COLO668 (cell line): ENCODE results near the gene TPO.
"Not testable (repeated sequence)": the region's sequence is repeated elsewhere in the genome, so short reads cannot be mapped to it uniquely, and the experiment has no call there.

Experiments used
- DNase-seq: peaks from one replicate; lab custom pipeline; 2025; ENCODE audit not compliant: unreplicated experiment; lab: John Stamatoyannopoulos, UW

TPO gene

DNA sequence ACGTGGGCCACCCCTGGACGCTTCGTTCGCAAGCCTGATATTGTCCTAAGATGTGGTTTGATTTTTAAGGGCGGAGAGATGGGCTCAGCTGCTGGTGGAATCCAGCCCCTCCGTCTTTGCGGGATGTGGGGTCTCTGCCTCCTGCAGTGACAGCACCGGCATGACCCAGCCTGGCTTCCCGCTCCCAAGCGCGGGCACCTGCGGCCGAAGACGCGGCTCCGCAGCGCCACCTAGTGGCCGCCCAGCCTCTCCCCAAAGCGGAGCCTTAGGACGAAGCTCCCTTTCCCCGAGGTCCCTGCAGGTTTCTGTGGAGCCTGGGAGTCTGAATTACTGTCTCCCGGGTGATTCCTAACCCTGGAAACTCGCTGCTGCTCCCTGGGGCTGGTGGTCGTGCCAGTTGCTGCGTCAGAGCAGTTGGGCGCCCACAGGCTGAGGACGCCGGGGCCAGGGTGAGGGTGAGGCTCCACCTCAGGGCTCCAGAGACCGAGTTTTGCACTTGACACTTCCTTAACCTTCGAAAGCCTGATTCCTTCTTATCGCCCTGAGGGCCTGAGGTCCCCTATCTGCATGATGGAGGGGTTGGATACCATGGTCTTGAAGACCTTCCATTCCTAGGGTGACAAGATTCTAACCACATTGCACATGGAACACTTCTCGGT, 137.5 kb downstream of the TPO start:
- peak; percentile 52 for DNase-seq

DNA sequence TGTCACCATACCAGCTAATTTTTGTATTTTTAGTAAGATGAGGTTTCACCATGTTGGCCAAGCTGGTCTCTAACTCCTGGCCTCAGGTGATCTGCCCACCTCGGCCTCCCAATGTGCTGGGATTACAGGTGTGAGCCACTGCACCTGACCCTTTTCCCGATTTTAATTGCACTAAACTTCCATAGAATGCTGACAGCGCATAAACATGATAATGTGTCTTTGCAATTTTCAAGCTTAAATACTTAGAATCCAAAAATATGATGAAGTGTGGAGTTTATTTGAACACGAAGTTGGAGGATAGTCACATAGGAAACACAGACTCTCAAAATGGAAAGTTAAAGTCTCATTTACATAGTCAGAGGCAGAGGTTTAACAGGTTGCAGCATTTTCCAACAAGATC, 138.6 kb downstream of the TPO start:
- no peak for DNase-seq

GRCh38 chr2:1552611-1553010, 139.3 kb downstream of the TPO start:
- no peak for DNase-seq

DNA sequence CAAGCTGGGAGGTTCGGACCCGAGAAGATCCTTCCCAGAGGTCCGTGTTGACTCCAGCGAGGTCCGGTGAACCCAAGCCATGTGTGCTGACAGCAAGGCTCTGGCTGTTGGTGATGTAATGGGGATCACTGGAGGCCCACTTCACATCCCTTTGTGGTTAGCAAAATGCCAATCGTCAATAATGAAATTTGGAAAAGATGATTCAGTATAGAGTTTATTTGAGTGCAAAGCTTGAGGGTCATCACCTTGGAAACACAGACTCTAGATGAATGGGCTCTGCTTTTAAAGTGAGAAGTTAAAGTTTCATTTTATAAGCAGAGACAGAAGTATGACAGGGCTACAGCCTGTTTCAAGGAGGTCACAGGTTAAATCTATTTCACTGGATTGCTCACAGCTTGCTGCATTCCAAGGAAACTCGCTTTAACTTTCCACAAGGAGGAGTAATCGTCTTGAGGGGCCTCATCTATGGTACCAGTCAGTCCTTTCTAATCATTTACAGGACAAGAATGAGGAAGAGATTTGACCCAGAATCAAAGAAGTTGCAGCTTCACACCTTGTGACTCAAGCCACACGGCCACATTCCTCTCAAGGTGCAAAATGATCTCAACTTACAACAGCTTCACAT, 140.5 kb downstream of the TPO start:
- no peak for DNase-seq

GRCh38 chr2:1556286-1556685, 143.0 kb downstream of the TPO start:
- no peak for DNase-seq

DNA sequence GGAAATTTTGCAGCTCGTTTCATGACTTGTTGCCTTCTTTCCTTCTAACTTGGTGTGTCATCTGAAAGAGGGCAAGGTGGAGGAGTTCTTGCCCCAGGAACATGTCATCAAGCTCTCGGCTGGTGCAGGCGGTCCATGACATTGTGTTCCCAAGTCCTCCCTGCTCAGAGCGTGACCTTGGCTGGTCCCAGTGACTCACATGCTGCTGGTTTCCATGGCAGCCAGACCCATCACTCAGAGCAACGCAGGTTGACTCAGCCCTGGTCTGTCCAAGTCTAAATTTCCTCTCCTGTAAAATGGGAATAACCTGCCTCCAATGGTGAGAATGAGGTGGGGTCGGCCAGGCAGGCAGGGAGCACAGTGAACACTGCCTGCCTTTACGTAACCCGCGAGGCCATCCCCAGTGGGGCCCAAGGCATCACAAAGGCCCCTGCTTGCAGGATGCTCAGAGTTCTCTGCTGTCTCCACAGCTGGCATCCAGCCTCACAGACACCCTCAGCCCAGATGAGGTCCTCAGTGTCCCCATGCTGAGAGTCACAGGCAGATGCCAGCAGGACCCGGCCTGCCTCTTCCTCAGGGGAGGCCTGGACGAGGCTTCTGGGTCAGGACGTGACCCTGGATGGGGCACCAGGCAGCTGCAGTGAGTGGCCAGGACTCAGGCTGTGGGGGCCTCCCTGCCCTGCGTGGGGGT, 143.7 kb downstream of the TPO start:
- no peak for DNase-seq

DNA sequence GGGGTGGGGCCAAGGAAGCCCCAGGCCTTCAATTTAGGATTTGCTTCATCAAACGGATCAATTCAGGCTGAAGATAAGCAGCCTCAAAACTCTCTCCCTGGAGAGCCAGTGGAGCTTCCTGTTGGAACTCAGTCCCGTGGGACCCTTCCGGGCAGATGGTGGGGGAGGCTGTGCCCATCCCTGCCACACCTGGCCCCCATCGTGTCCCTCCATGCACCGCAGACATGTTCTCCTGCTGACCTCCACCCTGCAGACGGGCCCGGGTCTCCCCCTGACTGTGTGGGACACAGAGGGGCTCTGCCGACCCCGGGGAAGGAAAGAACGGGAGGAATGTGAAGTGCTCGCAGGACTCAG, 144.2 kb downstream of the TPO start:
- no peak for DNase-seq

DNA sequence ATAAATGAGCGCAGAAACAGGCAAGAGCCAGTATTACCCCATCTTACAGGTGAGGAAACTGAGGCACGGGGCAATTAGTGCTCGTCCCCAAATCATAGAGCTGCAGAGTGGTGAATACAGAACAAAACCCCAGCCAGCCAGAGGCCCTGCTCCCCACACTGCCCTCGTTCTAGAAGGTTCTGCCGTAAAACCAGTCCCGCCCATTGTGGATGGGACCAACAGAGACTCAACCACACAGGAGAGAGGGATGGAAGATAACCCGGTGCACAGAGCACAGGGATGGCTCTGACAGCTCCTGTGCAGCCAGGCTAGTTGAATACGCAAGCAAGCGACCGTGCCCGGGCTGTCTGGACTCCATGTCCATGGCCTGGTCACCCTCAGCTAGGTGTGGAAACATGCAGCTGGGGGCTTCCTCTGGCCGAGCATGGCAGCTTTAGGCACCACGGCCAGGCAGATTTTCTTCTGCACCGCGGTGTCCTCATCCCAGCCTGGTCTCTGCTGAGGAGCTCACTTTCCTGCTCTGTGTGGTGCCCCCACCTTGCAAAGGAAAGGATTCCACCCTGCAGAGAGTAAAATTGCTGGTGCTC, 146.4 kb downstream of the TPO start:
- no peak for DNase-seq

- DNase-seq: no peak
Observed at GRCh38 chr2:1561259-1561658, 148.0 kb downstream of the TPO start.

DNA sequence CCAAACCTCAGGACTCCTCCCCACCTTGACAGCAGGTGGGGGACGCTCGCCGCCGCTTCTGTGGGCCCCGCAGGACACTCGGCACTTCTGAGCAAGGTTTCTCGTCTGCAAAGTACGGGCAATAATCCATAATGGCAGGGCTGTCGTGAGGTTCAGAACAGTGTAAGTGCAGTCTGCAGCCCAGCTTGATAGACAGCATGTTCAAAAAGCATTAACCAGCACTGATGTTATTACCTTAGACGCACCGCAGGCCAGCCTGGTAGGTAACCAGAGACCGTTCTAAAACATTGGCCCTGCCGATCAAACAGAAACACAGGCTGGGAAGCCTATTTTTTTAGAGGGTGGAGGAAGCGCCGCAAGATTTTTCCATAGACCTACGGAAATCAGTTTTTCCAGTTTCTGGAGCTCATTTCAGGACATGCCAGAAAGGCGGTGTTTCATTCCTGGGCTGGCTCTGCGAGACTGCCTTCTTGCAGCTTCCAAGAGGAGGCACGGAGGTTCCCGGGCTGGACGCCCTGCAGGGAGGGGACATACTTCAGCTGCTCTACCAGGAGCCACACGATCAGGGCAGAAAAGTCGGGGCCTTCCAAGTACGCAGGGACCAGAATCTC, 148.7 kb downstream of the TPO start:
- DNase-seq: no peak

DNA sequence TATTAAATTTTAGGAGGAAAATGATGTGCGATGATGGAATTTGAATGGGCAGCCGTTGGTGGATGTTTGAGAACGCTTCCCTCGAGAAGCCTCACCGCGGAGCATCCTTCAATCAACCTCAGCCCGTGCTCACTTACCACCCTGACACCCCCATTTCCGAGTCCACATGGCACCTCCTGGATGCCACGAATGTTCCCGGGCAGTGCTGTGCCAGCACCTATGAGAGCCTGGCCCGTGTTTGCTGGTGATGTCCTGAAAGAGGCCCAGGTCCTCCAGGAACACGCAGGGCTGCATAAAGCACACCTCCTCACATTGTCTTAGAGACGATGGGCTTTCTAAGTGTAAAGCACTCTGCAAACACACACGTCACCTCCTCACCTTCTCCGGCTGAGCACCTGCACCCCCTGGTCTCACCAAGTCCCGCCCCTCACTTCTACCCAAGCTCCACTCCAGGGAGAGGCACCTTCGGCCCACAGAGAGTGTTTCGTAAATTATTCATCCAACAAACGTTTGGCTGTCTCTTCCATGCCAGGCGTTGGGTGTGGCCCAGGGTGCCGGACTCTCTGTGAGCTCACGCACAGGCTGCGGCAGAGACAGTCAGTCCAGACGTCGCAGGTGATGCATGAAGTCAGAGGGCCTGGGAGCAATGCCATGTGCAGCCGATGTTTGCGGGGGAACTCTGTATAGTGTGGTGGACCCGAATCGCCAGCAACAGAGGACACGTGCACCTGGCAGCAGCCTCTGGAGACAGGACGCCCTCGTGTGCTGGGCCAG, 150.0 kb downstream of the TPO start:
- DNase-seq: no peak

DNA sequence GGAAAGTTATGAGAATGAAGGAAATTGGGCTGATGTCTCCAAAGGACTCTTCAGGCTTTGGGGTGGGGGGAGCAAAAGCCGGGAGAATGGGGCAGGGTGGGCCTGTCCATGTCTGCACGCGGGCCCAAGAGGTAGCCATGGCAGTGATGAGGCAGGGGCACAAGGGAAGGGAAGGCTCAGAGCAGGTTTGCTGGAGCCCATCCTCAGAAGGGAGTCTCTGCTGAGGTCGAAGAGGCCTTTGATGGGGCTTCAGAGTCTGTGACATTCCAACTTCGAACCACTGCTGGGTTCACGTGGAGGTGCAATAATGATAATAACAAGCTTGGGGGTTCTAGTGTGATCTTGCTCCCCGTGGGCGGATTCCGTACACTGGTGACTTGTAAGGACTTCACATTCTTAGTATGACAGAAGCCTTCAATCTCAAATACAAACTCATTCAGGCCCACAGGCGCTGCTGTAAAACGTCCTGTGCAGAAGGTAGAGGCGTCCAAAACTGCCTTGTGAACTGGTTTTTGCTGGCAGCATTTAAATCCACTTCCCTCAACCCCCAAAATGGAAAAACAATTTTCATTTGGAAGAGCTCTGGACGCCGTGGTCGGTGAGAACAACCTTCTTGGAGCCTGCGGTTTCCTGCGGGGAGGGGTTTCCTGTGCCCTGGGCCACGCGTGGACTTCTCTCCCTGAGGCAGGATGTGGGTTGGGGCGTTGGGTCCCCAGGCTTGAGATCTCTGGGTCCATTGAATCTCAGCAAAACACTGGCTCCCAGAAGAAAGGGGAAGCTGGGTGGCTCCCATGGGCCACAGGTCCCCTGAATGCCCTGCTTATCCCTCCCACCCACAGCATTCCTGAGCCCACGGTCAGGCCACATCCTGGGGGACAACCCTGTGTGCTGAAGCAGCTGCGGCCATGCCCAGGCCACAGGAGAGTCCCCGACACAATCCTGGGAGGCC, 151.0 kb downstream of the TPO start:
- DNase-seq: no peak

DNA sequence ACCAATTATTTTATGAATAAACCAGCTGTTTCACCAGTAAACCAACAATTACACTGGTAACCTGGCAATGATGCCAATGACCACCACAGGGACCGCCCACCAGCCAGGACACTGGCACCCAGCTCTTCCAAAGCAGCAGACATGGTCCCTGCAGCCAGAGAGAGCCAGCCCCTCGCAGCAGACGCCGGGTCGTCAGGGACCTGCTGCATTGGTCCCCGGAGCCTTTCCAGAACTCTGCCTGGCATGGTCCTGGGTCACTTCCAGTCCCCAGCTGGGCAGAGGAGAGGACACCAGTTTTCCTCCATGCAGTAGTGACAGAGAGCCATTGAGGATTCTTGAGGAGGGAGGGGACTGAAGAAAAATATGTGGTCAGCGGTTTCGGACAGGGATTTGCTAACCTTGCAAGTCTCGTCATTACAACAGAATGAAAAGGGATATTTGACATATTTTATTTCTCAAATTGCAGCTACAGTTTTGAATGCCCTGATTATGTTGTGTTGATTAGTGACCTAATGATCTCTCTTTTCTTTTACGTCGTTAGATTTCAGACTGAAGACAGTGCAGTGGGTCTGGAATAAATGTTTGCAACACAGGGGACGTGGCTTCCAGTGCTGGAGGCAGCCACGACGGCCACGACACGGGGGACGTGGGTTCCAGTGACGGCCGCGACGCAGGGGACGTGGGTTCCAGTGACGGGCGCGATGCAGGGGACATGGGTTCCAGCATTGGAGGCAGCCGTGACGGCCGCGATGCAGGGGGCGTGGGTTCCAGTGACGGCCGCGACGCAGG, 154.5 kb downstream of the TPO start:
- DNase-seq: no peak

DNA sequence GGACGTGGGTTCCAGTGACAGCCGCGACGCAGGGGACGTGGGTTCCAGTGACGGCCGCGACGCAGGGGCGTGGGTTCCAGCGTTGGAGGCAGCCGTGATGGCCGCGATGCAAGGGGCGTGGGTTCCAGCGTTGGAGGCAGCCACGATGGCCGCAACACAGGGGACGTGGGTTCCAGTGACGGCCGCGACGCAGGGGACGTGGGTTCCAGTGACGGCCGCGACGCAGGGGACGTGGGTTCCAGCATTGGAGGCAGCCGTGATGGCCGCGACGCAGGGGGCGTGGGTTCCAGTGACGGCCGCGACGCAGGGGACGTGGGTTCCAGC, 155.0 kb downstream of the TPO start:
- DNase-seq: not testable (repeated sequence)

GRCh38 chr2:1569879-1570450, 156.7 kb downstream of the TPO start:
- DNase-seq: no peak

DNA sequence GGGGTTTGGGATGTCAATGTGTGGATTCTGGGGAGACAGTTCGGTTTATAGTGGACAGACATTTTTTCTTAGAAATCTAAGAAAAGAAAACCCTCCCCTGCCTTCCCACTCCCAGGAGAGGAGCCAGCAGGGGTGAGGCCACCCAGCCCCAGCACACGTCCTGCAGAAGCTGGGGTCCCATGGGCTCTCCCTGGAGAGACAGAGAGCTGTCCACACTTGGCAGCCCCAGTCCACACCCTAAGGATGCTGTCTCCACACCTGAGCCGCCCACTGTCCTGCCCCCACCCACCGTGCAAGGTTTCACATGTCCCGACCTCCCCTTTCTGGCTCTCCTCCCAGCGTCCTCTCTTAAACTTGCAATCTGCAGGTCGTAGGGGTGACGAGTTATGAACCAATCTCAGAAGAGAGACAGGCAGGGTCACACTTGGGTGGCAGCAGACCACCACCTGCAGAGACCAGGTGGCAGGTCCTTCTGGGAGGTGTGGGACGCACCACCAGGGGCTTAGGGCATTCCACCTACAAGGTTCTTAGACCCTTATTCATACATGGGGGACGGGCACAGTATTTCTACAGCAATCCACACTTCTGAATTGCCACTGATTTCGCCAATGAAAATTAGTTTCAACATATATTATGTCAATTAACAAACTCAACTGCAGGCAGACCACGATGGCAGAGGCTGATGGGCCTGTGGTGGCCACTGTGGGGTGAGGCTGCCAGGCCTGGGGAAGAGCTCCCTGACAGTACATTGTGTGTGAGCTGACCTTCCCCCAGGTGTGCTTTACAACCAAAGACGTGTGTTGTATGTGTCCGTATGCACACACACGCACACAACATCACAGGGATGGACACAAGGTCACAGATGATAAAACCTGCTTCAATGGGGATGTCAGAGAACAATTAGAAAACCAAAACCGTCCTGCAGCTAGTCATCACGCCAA, 158.5 kb downstream of the TPO start:
- no peak for DNase-seq

DNA sequence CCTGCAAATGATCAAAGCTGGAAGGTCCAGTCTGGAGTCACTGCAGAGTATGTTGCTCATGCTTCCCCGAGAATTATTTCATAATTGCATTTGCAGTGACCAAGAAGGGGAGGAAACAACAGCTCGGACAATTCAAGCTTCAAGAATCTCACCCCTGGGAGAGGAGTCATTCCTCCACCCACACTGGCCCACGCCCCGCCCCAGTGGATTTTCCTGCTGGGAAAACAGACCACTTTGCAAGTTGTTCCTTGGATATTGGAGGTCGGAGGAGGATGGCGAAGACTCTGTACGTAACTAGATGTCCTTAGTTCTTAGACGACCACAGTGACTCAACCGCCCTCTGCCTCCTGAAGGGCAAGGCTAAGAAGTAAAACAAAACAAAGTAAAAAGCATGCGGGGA, 159.4 kb downstream of the TPO start:
- no peak for DNase-seq

DNA sequence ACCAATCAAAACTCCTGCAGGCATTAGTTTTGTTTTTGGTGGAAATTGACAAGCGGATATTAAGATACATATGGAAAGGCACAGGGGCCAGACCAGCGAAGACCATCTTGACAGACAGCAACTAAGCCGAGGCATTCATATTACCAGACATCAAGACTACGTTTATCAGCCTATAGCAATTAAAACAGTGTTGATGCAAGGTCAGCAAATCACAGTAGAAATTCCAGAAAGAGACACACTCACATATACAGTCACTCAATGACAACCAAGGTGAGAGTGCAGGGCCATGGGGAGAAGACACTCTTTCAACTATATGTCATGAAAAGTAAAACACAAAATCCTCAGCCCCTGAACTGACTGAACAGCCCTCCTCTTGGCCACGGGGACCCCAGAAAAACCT, 164.6 kb downstream of the TPO start:
- DNase-seq: no peak
